PC-9 (cell line): ENCODE data around the gene JMJD1C.

Experiments
- EZH2 ChIP-seq: fragments of 200-600 bp; sonication (generic); IDR thresholded peaks from 2 replicates; pipeline ENCODE4 v1.8.0; 2017; ENCODE audit warnings: antibody characterized with exemption, low read depth
- TF ChIP-seq, protein P1 (sequence below): fragments of 200-600 bp; sonication (generic); conservative IDR thresholded peaks from 2 replicates; pipeline ENCODE4 v1.6.1; 2017; ENCODE audit warnings: mixed run types, antibody characterized with exemption, mild to moderate bottlenecking, moderate library complexity

DNA sequence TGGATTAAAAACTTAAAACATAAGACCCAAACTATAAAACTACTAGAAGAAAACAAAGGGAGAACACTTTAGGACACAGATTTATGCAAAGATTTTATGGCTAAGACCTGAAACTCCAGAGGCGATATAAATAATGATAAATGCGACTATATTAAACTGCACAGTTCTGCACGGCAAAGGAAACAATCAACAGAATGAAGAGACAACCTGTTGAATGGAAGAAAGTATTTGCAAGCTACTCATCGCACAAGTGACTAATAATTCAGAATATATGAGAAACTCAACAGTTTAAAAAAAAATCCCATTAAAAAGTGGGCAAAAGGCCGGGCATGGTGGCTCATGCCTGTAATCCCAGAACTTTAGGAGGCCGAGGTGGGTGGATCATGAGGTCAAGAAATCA is 73.6 kb downstream of the JMJD1C start:
- TF ChIP-seq, protein P1, sequence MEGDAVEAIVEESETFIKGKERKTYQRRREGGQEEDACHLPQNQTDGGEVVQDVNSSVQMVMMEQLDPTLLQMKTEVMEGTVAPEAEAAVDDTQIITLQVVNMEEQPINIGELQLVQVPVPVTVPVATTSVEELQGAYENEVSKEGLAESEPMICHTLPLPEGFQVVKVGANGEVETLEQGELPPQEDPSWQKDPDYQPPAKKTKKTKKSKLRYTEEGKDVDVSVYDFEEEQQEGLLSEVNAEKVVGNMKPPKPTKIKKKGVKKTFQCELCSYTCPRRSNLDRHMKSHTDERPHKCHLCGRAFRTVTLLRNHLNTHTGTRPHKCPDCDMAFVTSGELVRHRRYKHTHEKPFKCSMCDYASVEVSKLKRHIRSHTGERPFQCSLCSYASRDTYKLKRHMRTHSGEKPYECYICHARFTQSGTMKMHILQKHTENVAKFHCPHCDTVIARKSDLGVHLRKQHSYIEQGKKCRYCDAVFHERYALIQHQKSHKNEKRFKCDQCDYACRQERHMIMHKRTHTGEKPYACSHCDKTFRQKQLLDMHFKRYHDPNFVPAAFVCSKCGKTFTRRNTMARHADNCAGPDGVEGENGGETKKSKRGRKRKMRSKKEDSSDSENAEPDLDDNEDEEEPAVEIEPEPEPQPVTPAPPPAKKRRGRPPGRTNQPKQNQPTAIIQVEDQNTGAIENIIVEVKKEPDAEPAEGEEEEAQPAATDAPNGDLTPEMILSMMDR, result no peak
- TF ChIP-seq EZH2, result no peak
